ENCODE results near the gene SPATA31C1.
"Not testable (repeated sequence)": the region's sequence is repeated elsewhere in the genome, so short reads cannot be mapped to it uniquely, and the experiment has no call there.

SPATA31C1 gene

GRCh38 chr9:87917662-87918061 lies at the start of gene SPATA31C1:
TSS of gene SPATA31C1 (plus strand) at chr9:87917962.
- not testable (repeated sequence) for FAIRE-seq

GRCh38 chr9:87868175-87868574 lies 49.6 kb upstream of the SPATA31C1 start:
- no peak for FAIRE-seq

GRCh38 chr9:87868635-87869034 lies 49.1 kb upstream of the SPATA31C1 start:
- FAIRE-seq: no peak

- FAIRE-seq: no peak
Observed at GRCh38 chr9:87869082-87869481, 48.7 kb upstream of the SPATA31C1 start.

GRCh38 chr9:87871425-87872078 lies 46.2 kb upstream of the SPATA31C1 start:
- FAIRE-seq: no peak

- no peak for FAIRE-seq
Observed at GRCh38 chr9:87872079-87872624, 45.6 kb upstream of the SPATA31C1 start.

- peak; percentile 43 for FAIRE-seq
Observed at GRCh38 chr9:87873607-87874303, 44.0 kb upstream of the SPATA31C1 start.

- peak; percentile 26 for FAIRE-seq
Observed at GRCh38 chr9:87874304-87874623, 43.5 kb upstream of the SPATA31C1 start.

- FAIRE-seq: no peak
Observed at GRCh38 chr9:87875060-87875459, 42.7 kb upstream of the SPATA31C1 start.

- peak; percentile 89 for FAIRE-seq
Observed at GRCh38 chr9:87875831-87876545, 41.8 kb upstream of the SPATA31C1 start.

- FAIRE-seq: no peak
Observed at GRCh38 chr9:87876708-87877107, 41.1 kb upstream of the SPATA31C1 start.

- no peak for FAIRE-seq
Observed at GRCh38 chr9:87878989-87879511, 38.7 kb upstream of the SPATA31C1 start.

GRCh38 chr9:87880116-87880515 lies 37.6 kb upstream of the SPATA31C1 start:
- FAIRE-seq: no peak

GRCh38 chr9:87880683-87881082 lies 37.1 kb upstream of the SPATA31C1 start:
- no peak for FAIRE-seq

GRCh38 chr9:87882627-87883026 lies 35.1 kb upstream of the SPATA31C1 start, which contains the start of gene SPATA31E1:
TSS of gene SPATA31E1 (plus strand) at chr9:87882877. CDS start at chr9:87882892, 15 bp downstream.
- FAIRE-seq: no peak

- no peak for FAIRE-seq
Observed at GRCh38 chr9:87883274-87883673, 34.5 kb upstream of the SPATA31C1 start.

- no peak for FAIRE-seq
Observed at GRCh38 chr9:87883990-87884389, 33.8 kb upstream of the SPATA31C1 start.

GRCh38 chr9:87884578-87885459 lies 32.9 kb upstream of the SPATA31C1 start:
- FAIRE-seq: no peak

- FAIRE-seq: no peak
Observed at GRCh38 chr9:87885484-87886189, 32.1 kb upstream of the SPATA31C1 start.

- FAIRE-seq: no peak
Observed at GRCh38 chr9:87886210-87886932, 31.4 kb upstream of the SPATA31C1 start.
